Activated CD4-positive, alpha-beta memory T cell treated with anti-CD3 and anti-CD28 coated beads, Interleukin-2, amount 10 ng/mL, durations not matched to agents 7 days and 5 days (primary cell): ENCODE results near the gene MPND. TPM values are rescaled to one million over a fixed set of nuclear protein-coding genes. Genes with fewer than 3 reads are reported as not detected.
"Not testable (repeated sequence)": the region's sequence is repeated elsewhere in the genome, so short reads cannot be mapped to it uniquely, and the experiment has no call there.

ENCODE experiments used
- CTCF ChIA-PET: fragments of 350-600 bp; sonication (Branson Sonifier 250); formaldehyde crosslinking; loops from one replicate; lab custom pipeline; 2021; ENCODE audit warnings: antibody characterized with exemption, inconsistent platforms; lab: Charles Lee
- POLR2A ChIA-PET: fragments of 350-600 bp; sonication (Branson Sonifier 250); formaldehyde crosslinking; loops from one replicate; lab custom pipeline; 2021; ENCODE audit warnings: antibody characterized with exemption; lab: Charles Lee
- DNase-seq: peaks from one replicate; pipeline ENCODE4 v3.0.0-alpha.2; 2020
- H3K27ac Mint-ChIP-seq: one replicate; pipeline ENCODE4 v1.8.0; 2021; ENCODE audit warnings: mild to moderate bottlenecking, mixed read lengths
- H3K27me3 Mint-ChIP-seq: one replicate; pipeline ENCODE4 v1.8.0; 2021; ENCODE audit warnings: mixed read lengths
- H3K36me3 Mint-ChIP-seq: one replicate; pipeline ENCODE4 v1.8.0; 2021; ENCODE audit warnings: low read depth, mixed read lengths
- H3K4me1 Mint-ChIP-seq: one replicate; pipeline ENCODE4 v1.8.0; 2021; ENCODE audit warnings: mixed read lengths
- H3K4me3 Mint-ChIP-seq: one replicate; pipeline ENCODE4 v1.8.0; 2021; ENCODE audit warnings: mild to moderate bottlenecking, mixed read lengths
- H3K9me3 Mint-ChIP-seq: one replicate; pipeline ENCODE4 v1.8.0; 2021; ENCODE audit warnings: mixed read lengths
- total RNA-seq, 2 experiments: library from RNA; stranded (reverse); gene quantifications; one replicate each; pipeline ENCODE4 v1.2.3, GENCODE V29; 2021

Gene MPND
- total RNA-seq, 2 experiments from 2014 or later = 19.1 to 20.4 TPM

DNA sequence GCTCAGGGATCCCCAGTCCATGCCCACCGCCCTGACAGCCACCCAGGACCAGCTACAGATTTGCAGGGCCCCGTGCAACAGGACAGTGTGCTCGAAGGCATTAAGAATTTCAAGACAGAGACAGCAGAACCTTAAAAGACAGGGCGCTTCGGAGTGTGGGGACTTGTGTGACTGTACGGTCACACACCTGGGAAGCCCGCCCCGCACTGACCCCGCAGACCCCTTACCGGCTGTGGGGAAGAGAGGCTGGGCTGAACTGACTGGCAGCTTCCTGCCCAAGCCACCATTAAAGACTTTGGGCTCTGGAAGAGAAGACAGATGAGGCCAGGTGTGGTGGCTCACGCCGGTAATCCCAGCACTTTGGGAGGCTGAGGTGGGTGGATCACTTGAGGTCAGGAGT lies 19.1 kb upstream of the MPND start:
- Mint-ChIP-seq H3K36me3 (peaks cover 7% of the 10 kb centered on the region), H3K27me3 (peaks cover 9% of the 10 kb centered on the region), H3K4me1 (peaks cover 25% of the 10 kb centered on the region), H3K4me3 (no peak overlapping the region), H3K9me3 (peaks cover 13% of the 10 kb centered on the region), H3K27ac (no peak overlapping the region)
- CTCF ChIA-PET = interaction anchor here (0.6 to 1.6 kb wide), 4 partner anchors 9 to 302 kb away, joined by 3 to 5 read pairs (median 4); no protein-coding TSS in a partner anchor
- POLR2A ChIA-PET = interaction anchor here (0.8 to 1.2 kb wide), 3 partner anchors 13 to 20 kb away, joined by 3 to 4 read pairs (median 3); partner anchors contain the start of genes MPND and STAP2
- no peak for DNase-seq

DNA sequence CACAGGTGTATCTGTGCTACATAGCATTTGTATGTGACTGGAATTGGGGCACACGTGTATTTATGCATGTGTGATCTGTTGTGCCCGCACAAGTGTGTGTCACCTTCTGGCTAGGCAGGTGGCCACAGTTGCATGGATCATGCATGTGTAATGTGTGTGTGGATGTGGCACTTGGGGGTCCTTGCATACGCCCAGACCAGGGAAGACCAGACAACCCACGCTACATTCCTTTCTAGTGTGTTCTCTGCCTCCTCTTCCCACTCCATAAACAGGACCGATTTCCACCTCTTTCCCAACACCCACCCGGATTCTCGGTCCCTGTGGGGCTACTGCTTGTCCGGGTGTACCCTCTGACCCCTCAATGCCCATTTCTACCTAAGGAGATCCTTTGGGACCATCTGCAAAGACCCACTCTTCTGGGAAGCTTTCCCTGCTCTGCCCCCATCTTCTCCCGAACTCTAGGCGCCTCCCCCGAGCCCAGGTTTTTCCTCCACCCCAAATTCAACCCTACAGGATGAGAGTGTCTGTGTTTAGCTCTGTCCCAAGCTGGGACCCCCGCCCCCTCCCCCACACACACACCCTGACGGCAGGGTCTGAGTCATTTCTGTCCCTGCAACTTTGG lies 17.0 kb upstream of the MPND start:
- Mint-ChIP-seq H3K27ac (no peak overlapping the region), H3K27me3 (peaks cover 9% of the 10 kb centered on the region), H3K4me3 (peak overlapping the region; percentile 13), H3K4me1 (peaks cover 28% of the 10 kb centered on the region), H3K9me3 (no peaks in the 10 kb centered on the region), H3K36me3 (no peaks in the 10 kb centered on the region)
- ChIA-PET POLR2A (no interaction called here), CTCF (no interaction called here)
- no peak for DNase-seq

DNA sequence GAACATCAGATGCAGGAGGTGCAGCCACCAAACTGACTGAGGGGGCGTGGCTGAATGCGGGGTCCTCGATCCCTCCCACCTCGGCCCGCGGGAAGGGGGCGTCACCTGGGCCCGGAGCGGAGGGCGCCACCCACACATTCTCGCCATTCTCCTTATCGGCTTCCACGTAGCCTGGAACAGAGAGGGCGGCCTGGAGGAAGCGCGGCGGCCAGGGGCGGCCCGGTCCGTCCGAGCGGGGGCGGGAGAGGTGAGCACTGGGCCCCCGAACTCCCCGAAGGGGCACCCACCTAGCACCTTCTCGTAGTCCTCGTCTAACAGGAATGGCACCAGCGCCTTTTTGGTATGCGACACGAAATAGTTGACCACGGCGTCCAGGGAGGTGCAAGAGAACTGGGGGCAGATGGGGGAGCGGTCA lies 16.5 kb upstream of the MPND start:
- ChIA-PET CTCF (no interaction called here), POLR2A (no interaction called here)
- Mint-ChIP-seq H3K36me3 (no peaks in the 10 kb centered on the region), H3K4me1 (peaks cover 28% of the 10 kb centered on the region), H3K27ac (no peak overlapping the region), H3K9me3 (no peaks in the 10 kb centered on the region), H3K27me3 (peaks cover 9% of the 10 kb centered on the region), H3K4me3 (peak overlapping the region; percentile 74)
- no peak for DNase-seq

DNA sequence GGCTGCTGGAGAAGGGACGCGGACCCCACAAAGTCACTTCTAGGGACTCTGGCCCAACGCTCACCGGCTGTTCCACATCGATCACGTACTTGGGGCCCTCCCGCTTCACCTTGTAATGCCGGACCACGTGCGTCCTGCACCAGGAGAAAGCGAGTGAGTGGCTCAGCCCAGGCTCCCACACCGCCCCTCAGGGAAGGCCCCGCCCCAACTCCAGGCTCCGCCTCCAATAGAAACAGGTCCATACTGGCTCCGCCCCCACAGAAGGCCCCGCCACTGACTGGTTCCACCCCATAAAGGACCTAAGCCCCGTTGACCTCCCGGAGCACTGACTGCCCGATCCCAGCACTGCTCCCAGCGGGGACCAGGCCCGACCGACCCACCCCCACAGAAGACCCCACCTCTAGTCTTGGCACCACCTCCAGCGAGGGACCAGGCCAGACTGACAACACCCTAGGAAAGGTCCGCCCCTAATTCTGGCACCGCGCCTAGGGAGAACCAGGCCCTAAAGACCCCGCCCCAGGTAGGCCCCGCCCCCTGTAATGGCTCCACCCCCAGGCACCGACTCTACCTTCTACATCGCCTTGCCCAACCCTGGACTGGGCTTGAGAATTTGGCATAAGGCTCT lies 16.0 kb upstream of the MPND start:
- Mint-ChIP-seq H3K4me1 (peaks cover 28% of the 10 kb centered on the region), H3K9me3 (no peaks in the 10 kb centered on the region), H3K27ac (peak overlapping the region; percentile 62), H3K36me3 (no peaks in the 10 kb centered on the region), H3K27me3 (peaks cover 9% of the 10 kb centered on the region), H3K4me3 (peak overlapping the region; percentile 74)
- POLR2A ChIA-PET = interaction anchor here (1.9 kb wide), 1 partner anchor 15 kb away, joined by 15 read pairs; the partner anchor contains the start of gene MPND
- CTCF ChIA-PET = interaction anchor here (0.5 to 1.2 kb wide), 7 partner anchors 15 to 224 kb away, joined by 3 to 7 read pairs (median 4); partner anchors contain the start of genes MPND and SH3GL1
- peak; percentile 80 for DNase-seq

DNA sequence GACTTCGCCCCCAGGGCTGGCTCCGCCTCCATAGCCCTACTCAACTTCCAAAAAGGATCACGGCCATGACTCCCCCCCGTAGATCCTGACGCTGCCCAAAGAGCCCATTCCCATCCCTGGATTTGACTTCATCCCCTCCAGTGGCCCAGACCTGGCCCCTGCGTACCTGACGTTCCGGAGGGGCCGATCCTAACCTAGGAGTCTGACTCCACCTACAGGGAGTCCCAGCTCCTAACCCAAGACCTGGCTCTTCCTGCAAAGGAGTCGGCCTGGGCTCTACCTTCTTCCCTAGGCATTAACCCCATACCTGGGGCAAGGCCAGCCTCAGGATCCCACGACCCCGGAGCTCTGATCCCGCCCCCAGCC lies 15.5 kb upstream of the MPND start:
- Mint-ChIP-seq H3K27me3 (peaks cover 9% of the 10 kb centered on the region), H3K27ac (peak overlapping the region; percentile 62), H3K4me1 (peaks cover 28% of the 10 kb centered on the region), H3K36me3 (no peaks in the 10 kb centered on the region), H3K9me3 (no peaks in the 10 kb centered on the region), H3K4me3 (peak overlapping the region; percentile 74)
- POLR2A ChIA-PET = interaction anchor here (0.7 to 1.9 kb wide), 3 partner anchors 10 to 24 kb away, joined by 3 to 15 read pairs (median 3); partner anchors contain the start of genes MPND and STAP2
- CTCF ChIA-PET = interaction anchor here (0.5 to 1.2 kb wide), 9 partner anchors 15 to 224 kb away, joined by 3 to 7 read pairs (median 4); partner anchors contain the start of genes MPND and SH3GL1
- no peak for DNase-seq

DNA sequence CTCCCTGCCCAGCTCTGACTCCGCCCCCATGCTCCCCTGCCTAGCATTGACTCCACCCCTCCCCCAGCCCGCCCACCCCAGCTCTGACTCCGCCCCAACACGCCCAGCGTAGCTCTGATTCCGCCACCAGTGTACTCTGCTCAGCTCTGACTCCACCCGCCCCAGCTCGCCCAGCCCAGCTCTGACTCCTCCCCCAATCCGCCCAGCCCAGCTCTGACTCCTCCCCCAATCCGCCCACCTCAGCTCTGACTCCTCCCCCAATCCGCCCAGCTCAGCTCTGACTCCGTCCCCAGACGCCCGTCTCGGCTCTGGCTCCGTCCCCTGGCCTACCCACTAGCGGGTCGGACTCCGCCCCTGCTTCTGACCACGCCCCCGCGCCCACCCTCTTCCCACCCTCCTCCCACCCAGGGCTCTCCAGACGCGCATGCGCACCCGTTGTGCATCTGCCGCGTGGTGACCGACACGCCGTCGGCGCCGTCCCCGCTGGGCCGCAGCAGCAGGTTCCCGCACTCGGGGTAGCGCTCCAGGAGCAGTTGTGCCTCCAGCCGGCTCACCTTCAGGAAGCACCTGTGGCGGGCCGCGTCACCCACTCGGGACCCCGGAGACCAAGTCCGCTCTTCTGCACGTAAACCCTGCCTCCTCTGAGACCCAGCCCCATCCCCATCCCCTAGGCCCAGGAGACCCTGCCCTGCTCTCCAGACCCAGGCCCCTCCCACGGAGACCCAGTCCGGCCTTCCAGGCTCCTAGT lies 14.9 kb upstream of the MPND start:
- DNase-seq = peak; percentile 95
- Mint-ChIP-seq H3K27me3 (peaks cover 9% of the 10 kb centered on the region), H3K27ac (peak overlapping the region; percentile 71), H3K4me1 (peaks cover 28% of the 10 kb centered on the region), H3K9me3 (no peaks in the 10 kb centered on the region), H3K4me3 (peak overlapping the region; percentile 74), H3K36me3 (no peaks in the 10 kb centered on the region)
- POLR2A ChIA-PET = interaction anchor here (0.7 to 1.9 kb wide), 3 partner anchors 10 to 24 kb away, joined by 3 to 15 read pairs (median 3); partner anchors contain the start of genes MPND and STAP2
- CTCF ChIA-PET = interaction anchor here (0.5 to 1.2 kb wide), 8 partner anchors 14 to 143 kb away, joined by 3 to 7 read pairs (median 4); partner anchors contain the start of genes MPND and SH3GL1

DNA sequence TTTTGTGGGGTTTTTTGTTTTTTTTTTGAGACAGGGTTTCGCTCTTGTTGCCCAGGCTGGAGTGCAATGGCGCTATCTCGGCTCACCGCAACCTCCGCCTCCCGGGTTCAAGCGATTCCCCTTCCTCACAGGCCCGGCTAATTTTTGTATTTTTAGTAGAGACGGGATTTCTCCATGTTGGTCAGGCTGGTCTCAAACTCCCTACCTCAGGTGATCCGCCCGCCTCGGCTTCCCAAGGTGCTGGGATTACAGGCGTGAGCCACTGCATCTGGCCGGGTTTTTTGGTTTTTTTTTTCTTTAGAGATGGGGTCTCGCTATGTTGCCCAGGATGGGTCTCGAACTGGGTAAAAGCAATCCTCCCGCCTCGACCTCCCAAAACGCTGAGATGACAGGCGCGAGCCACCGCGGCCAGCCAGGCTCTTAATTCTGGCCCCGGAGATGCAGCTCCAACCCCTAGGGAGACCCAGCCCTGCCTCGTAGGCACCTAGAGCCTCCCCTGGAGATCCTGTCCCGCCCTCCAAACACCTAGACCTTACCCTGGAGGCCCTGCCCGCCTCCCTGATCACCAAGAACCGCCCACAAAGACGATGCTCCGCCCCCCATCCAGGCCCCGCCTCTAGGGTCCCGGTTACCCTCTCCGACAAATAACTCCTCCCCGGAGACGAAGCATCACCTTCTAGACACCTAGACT lies 14.2 kb upstream of the MPND start:
- peak overlapping the region; percentile 74 for H3K4me3 Mint-ChIP-seq
- DNase-seq = peak; percentile 34
- POLR2A ChIA-PET = interaction anchor here (1.3 to 1.9 kb wide), 2 partner anchors 9 to 14 kb away, joined by 3 to 15 read pairs; partner anchors contain the start of gene MPND
- CTCF ChIA-PET = interaction anchor here (1.2 kb wide), 1 partner anchor 13 kb away, joined by 7 read pairs; no protein-coding TSS in a partner anchor
- not testable (repeated sequence) for H3K27me3 Mint-ChIP-seq, H3K36me3 Mint-ChIP-seq, H3K9me3 Mint-ChIP-seq
- H3K4me1 Mint-ChIP-seq = peaks cover 28% of the 10 kb centered on the region
- peak overlapping the region; percentile 71 for H3K27ac Mint-ChIP-seq

DNA sequence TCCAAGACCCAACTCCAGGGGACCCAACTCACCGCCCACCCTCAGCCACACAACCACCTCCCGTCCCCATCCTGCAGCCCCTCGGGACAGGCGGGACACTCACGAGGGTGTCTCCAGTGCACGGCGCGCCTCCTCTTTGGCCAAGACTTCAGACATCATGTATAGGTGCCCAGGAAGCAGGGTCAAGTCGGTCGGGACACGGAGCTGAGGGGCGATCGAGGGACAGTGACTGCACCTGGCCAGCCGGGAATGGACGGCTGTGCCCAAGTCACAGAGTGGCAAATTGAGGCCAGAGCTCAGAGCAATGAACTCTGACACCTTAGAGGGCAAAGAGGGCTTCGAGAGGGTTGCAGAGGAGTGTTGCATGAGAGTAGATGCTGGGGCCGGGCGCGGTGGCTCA lies 13.5 kb upstream of the MPND start:
- peaks cover 28% of the 10 kb centered on the region for H3K4me1 Mint-ChIP-seq
- H3K9me3 Mint-ChIP-seq = no peaks in the 10 kb centered on the region
- no peak for DNase-seq
- H3K27me3 Mint-ChIP-seq = peaks cover 9% of the 10 kb centered on the region
- CTCF ChIA-PET = no interaction called here
- H3K4me3 Mint-ChIP-seq = peak overlapping the region; percentile 27
- H3K36me3 Mint-ChIP-seq = peaks cover 5% of the 10 kb centered on the region
- POLR2A ChIA-PET = interaction anchor here (1.3 kb wide), 1 partner anchor 8 kb away, joined by 3 read pairs; no protein-coding TSS in a partner anchor
- H3K27ac Mint-ChIP-seq = no peak overlapping the region

DNA sequence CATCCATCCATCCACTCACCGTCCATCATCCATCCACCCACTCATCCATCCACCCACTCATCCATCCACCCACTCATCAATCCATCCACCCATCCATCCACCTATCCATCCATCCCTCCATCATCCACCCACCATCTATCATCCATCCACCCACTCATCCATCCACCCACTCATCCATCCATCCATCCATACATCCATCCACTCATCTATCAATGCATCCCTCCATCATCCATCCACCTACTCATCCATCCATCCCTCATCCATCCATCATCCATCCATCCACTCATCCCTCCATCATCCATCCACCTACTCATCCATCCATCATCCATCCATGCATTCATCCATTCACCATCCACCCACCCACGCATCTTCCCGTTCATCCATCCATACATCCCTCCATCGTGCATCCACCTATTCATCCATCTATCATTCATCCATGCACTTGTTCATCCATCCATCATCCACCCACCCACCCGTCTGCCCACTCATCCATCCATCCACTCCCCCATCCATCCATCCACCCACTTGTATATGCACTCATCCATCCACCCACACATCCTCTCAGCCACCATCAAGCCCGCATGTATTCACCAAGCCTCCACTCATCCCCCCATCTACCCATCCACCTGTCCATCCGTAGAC lies 8.3 kb upstream of the MPND start:
- peaks cover 18% of the 10 kb centered on the region for H3K4me1 Mint-ChIP-seq
- H3K27me3 Mint-ChIP-seq = no peaks in the 10 kb centered on the region
- peaks cover 2% of the 10 kb centered on the region for H3K9me3 Mint-ChIP-seq
- no peak overlapping the region for H3K4me3 Mint-ChIP-seq
- peaks cover 8% of the 10 kb centered on the region for H3K36me3 Mint-ChIP-seq
- no peak for DNase-seq
- ChIA-PET POLR2A (no interaction called here), CTCF (no interaction called here)
- H3K27ac Mint-ChIP-seq = no peak overlapping the region

DNA sequence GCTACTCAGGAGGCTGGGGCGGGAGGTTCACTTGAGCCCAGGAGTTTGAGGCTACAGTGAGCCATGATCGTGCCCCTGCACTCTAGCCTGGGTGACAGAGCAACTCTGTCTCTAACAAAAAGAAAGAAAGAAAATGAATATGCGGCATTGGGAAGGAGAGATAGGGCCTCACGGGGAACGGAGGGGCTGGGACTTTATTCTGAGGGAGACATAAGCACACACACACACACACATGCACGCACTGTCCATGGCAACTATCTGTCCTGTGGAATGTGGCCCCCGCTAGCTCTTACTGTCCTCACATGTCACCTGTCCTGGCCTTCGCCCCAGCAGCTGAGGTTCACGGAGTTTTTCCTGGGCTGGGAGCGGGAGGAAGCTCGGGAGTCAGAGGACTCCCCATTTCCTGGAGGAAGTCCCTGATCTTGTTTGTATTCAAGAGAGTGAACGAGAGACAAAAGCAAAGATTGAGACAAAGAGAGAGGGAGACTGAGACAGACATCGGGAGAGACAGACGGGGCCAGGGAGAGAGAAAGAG lies 5.4 kb upstream of the MPND start:
- peak overlapping the region; percentile 79 for H3K4me3 Mint-ChIP-seq
- POLR2A ChIA-PET = interaction anchor here (0.6 to 2.0 kb wide), 8 partner anchors 8 to 64 kb away, joined by 3 to 4 read pairs (median 3); partner anchors contain the start of genes CHAF1A and FSD1
- DNase-seq = no peak
- peaks cover 26% of the 10 kb centered on the region for H3K4me1 Mint-ChIP-seq
- H3K9me3 Mint-ChIP-seq = peaks cover 2% of the 10 kb centered on the region
- CTCF ChIA-PET = interaction anchor here (0.6 to 1.4 kb wide), 4 partner anchors 14 to 1387 kb away, joined by 3 to 9 read pairs (median 5); partner anchors contain the start of gene SH3GL1
- H3K36me3 Mint-ChIP-seq = peaks cover 8% of the 10 kb centered on the region
- H3K27ac Mint-ChIP-seq = peak overlapping the region; percentile 72
- H3K27me3 Mint-ChIP-seq = no peaks in the 10 kb centered on the region
